Astrocyte of the hippocampus (primary cell): ENCODE data around the gene DEFB114.

ENCODE experiments used
- DNase-seq: peaks from one replicate; pipeline ENCODE4 v3.0.0; 2011; ENCODE audit warnings: low read depth, low spot score

Gene DEFB114

GRCh38 chr6:49937017-49937416, 26.9 kb downstream of the DEFB114 start:
- DNase-seq = no peak

GRCh38 chr6:49935387-49935786, 28.6 kb downstream of the DEFB114 start:
- DNase-seq = no peak

GRCh38 chr6:49934770-49935169, 29.2 kb downstream of the DEFB114 start:
- no peak for DNase-seq

- DNase-seq = no peak
These were observed 30.4 kb downstream of the DEFB114 start for GRCh38 chr6:49933526-49933925.

- no peak for DNase-seq
These were observed 34.6 kb downstream of the DEFB114 start for GRCh38 chr6:49929340-49929739.

GRCh38 chr6:49923826-49924225, 40.1 kb downstream of the DEFB114 start:
- no peak for DNase-seq

GRCh38 chr6:49919935-49920644, 43.9 kb downstream of the DEFB114 start:
- no peak for DNase-seq

- no peak for DNase-seq
These were observed 44.7 kb downstream of the DEFB114 start for GRCh38 chr6:49919261-49919660.

- DNase-seq = no peak
These were observed 45.2 kb downstream of the DEFB114 start for GRCh38 chr6:49918787-49919186.

- no peak for DNase-seq
These were observed 48.9 kb downstream of the DEFB114 start for GRCh38 chr6:49915035-49915434.

GRCh38 chr6:49913636-49914375, 50.2 kb downstream of the DEFB114 start:
- no peak for DNase-seq

GRCh38 chr6:49912196-49912595, 51.8 kb downstream of the DEFB114 start:
- DNase-seq = no peak

GRCh38 chr6:49911252-49911651, 52.7 kb downstream of the DEFB114 start:
- DNase-seq = no peak
